ENCODE data around the gene IGF1R.

- TF ChIP-seq EZH2phosphoT487 (IDR thresholded peaks at IDR 0.05) (no peak), CTCF (IDR thresholded peaks at IDR 0.05) (no peak)
Observed at GRCh38 chr15:98970799-98971198, 322.5 kb downstream of the IGF1R start.

All from neural progenitor cell (in vitro differentiated cells).